ENCODE results near the gene FAM118B. TPM values are rescaled to one million over a fixed set of nuclear protein-coding genes. Genes with fewer than 3 reads are reported as not detected.
A peak's percentile ranks its signal among the peaks of the same experiment; 100 is the strongest.

FAM118B gene
- total and polyA plus RNA-seq, 8 donors = 6.9 to 50.7 (median 23.5) TPM

- DNase-seq = no peak
- Histone ChIP-seq H3K9me3 (no peaks in the 10 kb centered on the region), H3K27ac (no peak overlapping the region), H3K27me3 (no peaks in the 10 kb centered on the region), H3K4me3 (no peak overlapping the region), H3K36me3 (peaks cover 38 to 86% (median 79%) of the 10 kb centered on the region in 4 donors), H3K4me1 (no peaks in the 10 kb centered on the region)
- intact Hi-C loops (cut with DNase I; ENCODE audit: low total_unique reads) = no loop called here
- WGBS, 5 donors = 73 to 85% (median 84%) methylated on average over 4 to 5 of the region's 5 CpGs
- TF ChIP-seq POLR2A (IDR thresholded peaks at IDR 0.05) (no peak), POLR2AphosphoS5 (IDR thresholded peaks at IDR 0.05) (no peak), EP300 (IDR thresholded peaks at IDR 0.05) (no peak), CTCF (IDR thresholded peaks at IDR 0.05) (no peak)
Observed at GRCh38 chr11:126293726-126294125, 82.1 kb downstream of the FAM118B start.

DNA sequence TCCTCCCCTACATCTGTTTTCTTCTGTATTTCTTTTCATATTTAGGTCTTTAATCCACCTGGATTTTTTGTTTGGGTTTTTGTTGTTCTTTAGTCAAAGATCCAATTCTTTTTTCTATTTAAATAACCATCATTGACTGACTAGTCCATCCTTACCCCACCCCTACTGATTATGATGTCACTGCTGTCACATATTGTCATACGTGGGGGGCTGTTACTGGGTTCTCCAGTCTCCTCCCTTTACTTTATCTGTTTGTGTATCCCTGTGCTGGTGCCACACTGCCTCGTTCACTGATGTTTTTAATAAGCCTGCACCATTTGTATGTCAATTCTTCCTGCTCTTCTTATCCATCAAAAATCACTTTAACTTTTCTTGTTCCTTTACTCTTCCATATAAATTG, 85.4 kb downstream of the FAM118B start:
- Histone ChIP-seq H3K27me3 (no peaks in the 10 kb centered on the region), H3K9me3 (no peaks in the 10 kb centered on the region), H3K27ac (no peak overlapping the region), H3K36me3 (peaks cover 21 to 80% (median 72%) of the 10 kb centered on the region in 4 donors), H3K4me3 (no peak overlapping the region), H3K4me1 (no peaks in the 10 kb centered on the region)
- DNase-seq = no peak
- 46 to 82% (median 70%) methylated on average over 2 of the region's 2 CpGs for WGBS, 5 donors
- TF ChIP-seq POLR2AphosphoS5 (IDR thresholded peaks at IDR 0.05) (no peak), CTCF (IDR thresholded peaks at IDR 0.05) (no peak), POLR2A (IDR thresholded peaks at IDR 0.05) (no peak), EP300 (IDR thresholded peaks at IDR 0.05) (no peak)
- intact Hi-C loops (cut with DNase I; ENCODE audit: low total_unique reads) = no loop called here

GRCh38 chr11:126303623-126304456, 92.3 kb downstream of the FAM118B start, which contains the start of gene DCPS:
Gene DCPS (plus strand): TSS chr11:126304060. CDS start chr11:126304081, 21 bp downstream.
- 1 to 2% (median 1%) methylated on average over 60 to 61 of the region's 61 CpGs for WGBS, 5 donors
- Histone ChIP-seq H3K27ac (peak within 1 kb of the TSS; percentile 89 to 95 (median 89)), H3K4me3 (peak within 1 kb of the TSS; percentile 55 to 75 (median 64)), H3K4me1 (peaks cover 7 to 26% (median 16%) of the 10 kb centered on the region in 4 donors), H3K27me3 (no peaks in the 10 kb centered on the region), H3K9me3 (no peaks in the 10 kb centered on the region), H3K36me3 (peaks cover 0 to 36% (median 31%) of the 10 kb centered on the region in 4 donors)
- DNase-seq = peak; percentile 92 to 97
- intact Hi-C loops (cut with DNase I; ENCODE audit: low total_unique reads) = no loop called here
- TF ChIP-seq EP300 (IDR thresholded peaks at IDR 0.05) = no peak
- TF ChIP-seq POLR2AphosphoS5 (IDR thresholded peaks at IDR 0.05) = peak; percentile 68 to 97 (median 88)
- TF ChIP-seq POLR2A (IDR thresholded peaks at IDR 0.05) = peak in 1 of 4 donors; percentile 71
- TF ChIP-seq CTCF (IDR thresholded peaks at IDR 0.05) = no peak

DNA sequence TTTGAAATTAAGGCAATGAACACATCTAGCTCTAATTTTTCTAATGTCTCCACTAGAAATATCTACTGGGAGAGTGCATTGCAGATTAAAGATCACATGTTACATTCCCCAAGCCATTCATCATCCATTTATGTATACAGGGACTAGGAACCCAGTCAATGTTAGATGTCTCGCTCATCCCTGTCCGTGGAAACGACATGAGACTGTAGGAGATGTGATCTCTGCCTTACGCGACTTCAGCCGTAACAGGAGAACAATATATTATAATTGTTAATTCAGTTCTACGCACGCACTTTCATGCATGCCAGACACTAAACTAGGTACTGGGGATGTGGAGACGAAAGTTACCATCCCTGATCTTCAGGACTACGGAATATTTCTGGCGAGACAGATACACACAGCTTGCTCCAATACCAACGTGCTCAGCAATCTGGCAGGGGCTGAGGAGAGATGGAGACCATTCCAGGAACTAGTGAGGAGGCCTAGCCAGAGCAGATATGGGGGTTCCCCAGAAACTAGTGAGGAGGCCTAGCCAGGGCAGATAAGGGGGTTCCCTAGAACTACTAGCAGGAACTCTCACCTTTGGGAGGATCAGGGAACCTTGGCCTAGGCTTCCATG, 93.0 kb downstream of the FAM118B start:
- DNase-seq = no peak
- TF ChIP-seq POLR2A (IDR thresholded peaks at IDR 0.05) (no peak), CTCF (IDR thresholded peaks at IDR 0.05) (no peak), EP300 (IDR thresholded peaks at IDR 0.05) (no peak), POLR2AphosphoS5 (IDR thresholded peaks at IDR 0.05) (no peak)
- peak overlapping the region; percentile 55 to 75 (median 64) for H3K4me3 ChIP-seq
- WGBS, 5 donors = 22 to 40% (median 36%) methylated on average over 12 of the region's 12 CpGs
- H3K9me3 ChIP-seq = no peaks in the 10 kb centered on the region
- intact Hi-C loops (cut with DNase I; ENCODE audit: low total_unique reads) = no loop called here
- peak overlapping the region; percentile 89 to 95 (median 89) for H3K27ac ChIP-seq
- H3K36me3 ChIP-seq = peaks cover 0 to 36% (median 32%) of the 10 kb centered on the region in 4 donors
- H3K27me3 ChIP-seq = no peaks in the 10 kb centered on the region
- peaks cover 7 to 26% (median 16%) of the 10 kb centered on the region in 4 donors for H3K4me1 ChIP-seq

Measured in stomach (tissue), 9 donors.